Bronchial epithelial cell (primary cell): ENCODE results near the gene IGF1. TPM values are rescaled to one million over a fixed set of nuclear protein-coding genes. Genes with fewer than 3 reads are reported as not detected.

Experiments
- DNase-seq: peaks from one replicate; pipeline ENCODE4 v3.0.0-alpha.2; 2010; ENCODE audit warnings: low read depth
- FAIRE-seq: peaks from 2 replicates; lab custom pipeline; 2011; peaks lifted over from hg19 to GRCh38; lab: Jason Lieb, UNC
- H3K27me3 ChIP-seq: 2 replicates; pipeline ENCODE4 v1.5.1; 2011; ENCODE audit warnings: low read length; ENCODE audit not compliant: control insufficient read depth, insufficient read depth
- H3K36me3 ChIP-seq: 2 replicates; pipeline ENCODE4 v1.5.1; 2011; ENCODE audit warnings: low read length; ENCODE audit not compliant: control insufficient read depth, insufficient read depth
- H3K4me3 ChIP-seq: 2 replicates; pipeline ENCODE4 v1.5.1; 2011; ENCODE audit warnings: mild to moderate bottlenecking, low read depth, low read length, control low read depth
- total RNA-seq: library from RNA; depleted of rRNA; stranded (reverse); fragments of >200 nt; gene quantifications from 2 replicates; pipeline ENCODE4 v1.2.1, GENCODE V29; 2014
- TF ChIP-seq, protein P1 (sequence below): IDR thresholded peaks from 2 replicates; pipeline ENCODE4 v1.5.1; 2011; ENCODE audit warnings: mild to moderate bottlenecking, moderate library complexity, low read length, control low read depth, inconsistent platforms; ENCODE audit not compliant: insufficient read depth, severe bottlenecking

Gene IGF1
- total RNA-seq, 1 donor from 2014 or later, result 0.26 TPM

DNA sequence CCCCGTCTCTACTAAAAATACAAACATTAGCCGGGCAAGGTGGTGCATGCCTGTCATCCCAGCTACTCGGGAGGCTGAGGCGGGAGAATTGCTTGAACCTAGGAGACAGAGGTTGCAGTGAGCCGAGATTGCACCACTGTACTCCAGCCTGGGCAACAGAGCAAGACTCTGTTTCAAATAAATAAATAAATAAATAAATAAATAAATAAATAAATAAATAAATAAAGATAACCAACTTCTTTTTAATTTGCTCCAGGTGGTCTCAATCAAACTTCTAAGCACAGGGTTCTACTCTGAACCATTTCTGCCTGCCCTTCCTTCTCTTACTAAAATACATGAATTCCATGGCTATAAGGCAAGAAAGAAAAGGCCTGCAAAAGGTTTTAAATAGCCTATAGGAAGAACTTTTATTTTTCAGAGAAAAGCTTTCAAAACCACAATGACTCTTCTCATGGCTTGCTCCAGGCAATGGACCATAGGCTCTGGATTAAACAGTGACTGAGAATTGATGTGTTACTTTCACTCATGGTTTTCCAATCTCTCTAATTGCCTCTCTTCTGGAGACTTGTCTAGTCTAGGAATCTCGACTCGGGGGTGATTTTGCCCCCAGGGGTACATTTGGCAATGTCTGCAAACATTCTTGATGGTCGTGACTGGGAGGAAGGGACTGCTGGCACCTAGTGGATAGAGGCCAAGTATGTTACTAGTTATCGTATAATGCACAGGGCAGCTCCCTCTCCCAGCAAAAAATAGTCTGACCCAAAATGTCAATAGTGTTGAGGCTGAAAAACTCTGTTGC, 14.4 kb downstream of the IGF1 start:
- FAIRE-seq, result no peak

DNA sequence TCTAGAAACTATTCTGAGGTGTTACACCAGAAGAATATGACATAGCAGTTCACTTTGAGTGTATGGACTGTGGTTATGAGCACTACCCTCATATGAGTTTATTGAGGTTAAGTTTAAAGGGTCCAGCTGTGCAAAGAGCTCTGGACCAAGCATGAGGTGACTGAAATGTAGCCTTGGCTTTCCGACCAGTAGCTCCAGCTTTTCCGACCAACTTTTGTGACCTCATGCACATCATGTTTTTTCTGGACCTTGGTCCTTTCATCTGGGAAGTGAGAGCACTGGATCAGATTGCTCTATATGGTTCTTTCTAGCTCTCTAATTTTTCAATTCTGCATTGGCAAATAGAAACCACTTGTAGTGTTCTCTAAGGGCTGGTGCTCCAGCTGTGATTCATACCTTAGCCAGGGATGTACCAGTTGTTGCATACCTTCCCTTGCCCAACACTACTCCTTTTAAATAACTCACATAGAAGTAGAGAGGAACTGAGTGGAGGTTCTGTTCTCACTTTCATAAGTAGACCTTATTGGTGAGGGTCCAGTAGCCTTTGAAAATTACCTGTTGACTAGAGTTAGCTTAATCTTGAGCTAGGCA, 16.6 kb downstream of the IGF1 start:
- TF ChIP-seq, protein P1, sequence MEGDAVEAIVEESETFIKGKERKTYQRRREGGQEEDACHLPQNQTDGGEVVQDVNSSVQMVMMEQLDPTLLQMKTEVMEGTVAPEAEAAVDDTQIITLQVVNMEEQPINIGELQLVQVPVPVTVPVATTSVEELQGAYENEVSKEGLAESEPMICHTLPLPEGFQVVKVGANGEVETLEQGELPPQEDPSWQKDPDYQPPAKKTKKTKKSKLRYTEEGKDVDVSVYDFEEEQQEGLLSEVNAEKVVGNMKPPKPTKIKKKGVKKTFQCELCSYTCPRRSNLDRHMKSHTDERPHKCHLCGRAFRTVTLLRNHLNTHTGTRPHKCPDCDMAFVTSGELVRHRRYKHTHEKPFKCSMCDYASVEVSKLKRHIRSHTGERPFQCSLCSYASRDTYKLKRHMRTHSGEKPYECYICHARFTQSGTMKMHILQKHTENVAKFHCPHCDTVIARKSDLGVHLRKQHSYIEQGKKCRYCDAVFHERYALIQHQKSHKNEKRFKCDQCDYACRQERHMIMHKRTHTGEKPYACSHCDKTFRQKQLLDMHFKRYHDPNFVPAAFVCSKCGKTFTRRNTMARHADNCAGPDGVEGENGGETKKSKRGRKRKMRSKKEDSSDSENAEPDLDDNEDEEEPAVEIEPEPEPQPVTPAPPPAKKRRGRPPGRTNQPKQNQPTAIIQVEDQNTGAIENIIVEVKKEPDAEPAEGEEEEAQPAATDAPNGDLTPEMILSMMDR, result no peak
- Histone ChIP-seq H3K27me3 (peaks cover 1% of the 10 kb centered on the region), H3K4me3 (no peak overlapping the region), H3K36me3 (no peaks in the 10 kb centered on the region)
- no peak for DNase-seq
- FAIRE-seq, result no peak

More for the DNA sequence above, 14.4 kb downstream of the IGF1 start:
- Histone ChIP-seq H3K36me3 (no peaks in the 10 kb centered on the region), H3K4me3 (no peak overlapping the region), H3K27me3 (peaks cover 1% of the 10 kb centered on the region)
- TF ChIP-seq, protein P1, result no peak
- DNase-seq, result no peak

DNA sequence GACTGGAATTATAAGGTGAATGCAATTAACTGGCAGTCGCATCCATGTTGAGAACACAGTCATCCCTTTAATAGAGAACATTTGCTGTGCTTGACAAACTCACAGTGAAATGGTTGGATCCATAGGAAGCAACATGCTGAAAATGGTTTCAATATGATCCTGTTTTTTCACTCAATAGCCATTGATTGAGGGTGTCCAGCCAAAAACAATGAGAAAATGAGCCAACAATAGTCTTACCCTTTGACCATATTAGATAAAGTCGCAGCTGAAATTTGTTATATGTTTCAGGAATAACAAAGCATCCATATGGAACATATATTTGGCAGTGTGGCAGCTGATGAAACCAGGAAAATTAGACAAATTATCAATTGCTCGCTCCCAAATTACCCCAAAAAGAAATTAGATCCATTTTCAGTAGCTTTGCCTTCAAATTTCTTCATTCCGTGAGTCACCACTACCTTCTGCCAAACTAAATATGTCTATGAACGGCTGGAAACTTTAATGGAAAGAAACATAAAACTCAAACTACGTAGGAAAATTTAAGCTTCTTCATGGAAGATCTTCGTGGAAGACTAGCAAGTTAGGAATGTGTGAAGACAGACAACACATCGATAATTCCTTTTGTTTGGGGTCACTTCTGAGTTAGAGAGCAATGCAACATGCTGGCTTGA, 17.4 kb downstream of the IGF1 start:
- DNase-seq (no peak), FAIRE-seq (no peak)
- Histone ChIP-seq H3K36me3 (no peaks in the 10 kb centered on the region), H3K4me3 (no peak overlapping the region), H3K27me3 (no peaks in the 10 kb centered on the region)
- TF ChIP-seq, protein P1, result no peak

DNA sequence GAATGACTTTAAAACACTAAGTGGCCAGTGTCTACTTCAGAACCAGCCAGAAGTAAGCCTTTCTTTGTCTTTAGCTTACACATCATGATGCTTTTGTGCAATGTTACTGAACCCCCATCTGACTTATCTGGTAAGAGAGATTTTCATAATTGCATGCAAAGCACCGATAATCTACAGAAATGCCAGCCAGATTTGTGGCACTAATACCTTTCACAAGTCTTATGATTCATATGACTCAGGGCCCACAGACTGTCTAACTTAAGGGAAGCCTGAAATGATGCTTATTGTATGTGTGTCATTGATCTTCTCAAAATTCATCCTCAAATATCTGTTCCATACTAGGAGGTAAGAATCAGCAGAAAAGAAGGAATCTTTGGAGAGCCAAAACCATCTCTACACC, 18.0 kb downstream of the IGF1 start:
- FAIRE-seq (no peak), DNase-seq (no peak)
- no peaks in the 10 kb centered on the region for H3K36me3 ChIP-seq
- H3K27me3 ChIP-seq, result no peaks in the 10 kb centered on the region
- H3K4me3 ChIP-seq, result no peak overlapping the region
- TF ChIP-seq, protein P1, result no peak

DNA sequence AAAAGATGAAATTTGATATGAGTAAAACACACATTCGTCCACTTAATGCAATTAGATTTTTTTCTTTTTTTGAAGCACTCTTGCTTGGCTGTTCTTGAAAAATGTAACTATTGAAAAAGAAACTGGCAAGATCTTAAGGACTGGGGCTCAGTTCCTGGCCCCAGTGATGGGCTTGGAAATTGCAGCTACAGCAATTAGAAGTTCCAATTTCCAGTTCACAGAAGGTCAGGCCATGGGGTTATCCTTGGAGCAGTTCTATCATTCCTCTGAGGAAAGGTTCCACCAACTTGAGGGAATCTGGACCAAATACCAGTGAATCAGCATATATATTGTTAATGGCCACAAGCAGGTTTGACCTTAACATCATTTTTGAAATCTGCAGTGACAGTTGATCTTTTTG, 18.9 kb downstream of the IGF1 start:
- FAIRE-seq (no peak), DNase-seq (no peak)
- no peak overlapping the region for H3K4me3 ChIP-seq

More for the DNA sequence above, 18.9 kb downstream of the IGF1 start:
- Histone ChIP-seq H3K27me3 (no peaks in the 10 kb centered on the region), H3K36me3 (no peaks in the 10 kb centered on the region)
- TF ChIP-seq, protein P1, result no peak
